ENCODE measurements around the gene TULP1. TPM values are rescaled to one million over a fixed set of nuclear protein-coding genes. Genes with fewer than 3 reads are reported as not detected.
A peak's percentile ranks its signal among the peaks of the same experiment; 100 is the strongest.

The TULP1 gene
- total and polyA plus RNA-seq, 8 donors = 0.28 TPM; not detected in 7

DNA sequence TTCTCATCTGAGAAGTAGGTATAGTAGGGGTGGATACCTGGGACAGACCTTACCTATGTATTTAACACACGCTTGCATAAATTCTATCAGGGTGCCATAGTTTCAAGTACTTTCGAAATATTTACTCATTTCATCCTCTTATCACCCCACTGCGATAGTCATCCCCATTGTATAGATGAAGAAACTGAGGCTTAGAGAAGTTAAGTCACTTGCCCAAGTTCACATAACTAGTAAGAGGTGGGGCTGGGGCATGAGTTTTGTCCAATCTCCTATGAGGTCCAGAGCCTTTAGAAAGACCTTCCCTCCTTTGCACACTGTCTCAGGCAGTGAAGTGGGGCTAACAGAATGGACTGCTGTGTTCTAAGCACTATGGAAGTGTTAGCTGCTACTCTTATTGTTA, 6.2 kb downstream of the TULP1 start:
- DNase-seq (no peak), FAIRE-seq (no peak), ATAC-seq (no peak)
- Histone ChIP-seq H3K4me1 (no peaks in the 10 kb centered on the region), H3K27me3 (no peaks in the 10 kb centered on the region), H3K4me3 (no peak overlapping the region), H3K9me3 (no peaks in the 10 kb centered on the region), H3K36me3 (no peaks in the 10 kb centered on the region), H3K27ac (no peak overlapping the region)
- TF ChIP-seq, protein P1, sequence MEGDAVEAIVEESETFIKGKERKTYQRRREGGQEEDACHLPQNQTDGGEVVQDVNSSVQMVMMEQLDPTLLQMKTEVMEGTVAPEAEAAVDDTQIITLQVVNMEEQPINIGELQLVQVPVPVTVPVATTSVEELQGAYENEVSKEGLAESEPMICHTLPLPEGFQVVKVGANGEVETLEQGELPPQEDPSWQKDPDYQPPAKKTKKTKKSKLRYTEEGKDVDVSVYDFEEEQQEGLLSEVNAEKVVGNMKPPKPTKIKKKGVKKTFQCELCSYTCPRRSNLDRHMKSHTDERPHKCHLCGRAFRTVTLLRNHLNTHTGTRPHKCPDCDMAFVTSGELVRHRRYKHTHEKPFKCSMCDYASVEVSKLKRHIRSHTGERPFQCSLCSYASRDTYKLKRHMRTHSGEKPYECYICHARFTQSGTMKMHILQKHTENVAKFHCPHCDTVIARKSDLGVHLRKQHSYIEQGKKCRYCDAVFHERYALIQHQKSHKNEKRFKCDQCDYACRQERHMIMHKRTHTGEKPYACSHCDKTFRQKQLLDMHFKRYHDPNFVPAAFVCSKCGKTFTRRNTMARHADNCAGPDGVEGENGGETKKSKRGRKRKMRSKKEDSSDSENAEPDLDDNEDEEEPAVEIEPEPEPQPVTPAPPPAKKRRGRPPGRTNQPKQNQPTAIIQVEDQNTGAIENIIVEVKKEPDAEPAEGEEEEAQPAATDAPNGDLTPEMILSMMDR (IDR thresholded peaks at IDR 0.05) = no peak
- intact Hi-C loops (cut with DNase I) = no loop called here
- WGBS, 2 donors = 90 to 91% methylated on average over 3 of the region's 3 CpGs

DNA sequence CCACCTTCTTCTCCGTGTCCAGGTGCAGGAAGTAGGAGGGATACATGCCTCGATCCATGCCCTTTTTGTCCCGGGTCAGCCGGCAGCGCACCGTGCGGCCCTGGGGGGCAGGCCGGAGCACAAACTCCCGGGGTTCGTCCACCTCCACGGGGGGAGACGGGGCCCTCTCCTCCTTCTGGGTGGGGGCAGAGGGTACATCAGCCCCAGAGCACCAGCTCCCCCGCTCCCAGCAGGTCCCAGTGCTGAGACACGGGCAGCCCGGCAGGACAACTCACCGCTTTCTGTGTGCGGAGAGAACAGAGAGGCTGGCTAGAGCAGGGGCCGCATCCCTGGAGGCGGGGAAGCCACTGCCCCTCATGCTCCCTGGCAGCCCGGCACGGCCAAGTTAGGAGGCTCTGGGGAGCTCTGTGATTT, 6.7 kb downstream of the TULP1 start:
- no peak for ATAC-seq
- H3K27me3 ChIP-seq = no peaks in the 10 kb centered on the region
- FAIRE-seq = no peak
- H3K27ac ChIP-seq = no peak overlapping the region
- TF ChIP-seq, protein P1 (IDR thresholded peaks at IDR 0.05) = no peak
- 41 to 45% methylated on average over 21 of the region's 21 CpGs for WGBS, 2 donors
- H3K4me3 ChIP-seq = no peak overlapping the region
- no peaks in the 10 kb centered on the region for H3K9me3 ChIP-seq
- no peak for DNase-seq
- no peaks in the 10 kb centered on the region for H3K36me3 ChIP-seq
- H3K4me1 ChIP-seq = no peaks in the 10 kb centered on the region
- intact Hi-C loops (cut with DNase I) = no loop called here

DNA sequence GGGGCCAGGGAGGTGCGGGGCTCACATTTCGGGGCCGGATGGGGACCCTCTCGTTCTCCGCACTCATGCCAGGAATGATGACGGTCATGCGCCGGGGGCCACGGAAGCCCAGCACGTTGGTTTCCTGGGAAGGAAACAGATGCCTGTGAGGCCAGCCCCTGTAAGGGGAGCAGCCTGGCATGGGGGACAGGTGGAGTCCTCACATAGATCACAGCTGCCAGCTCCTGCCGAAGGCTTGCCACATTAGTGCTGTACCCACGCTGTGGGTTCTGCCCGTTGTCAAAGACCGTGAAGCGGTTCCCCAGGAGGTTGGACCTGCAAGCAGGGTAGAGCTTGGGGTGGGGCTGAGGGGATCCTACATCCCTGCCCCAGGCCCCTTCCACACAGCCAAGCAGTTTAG, 9.2 kb downstream of the TULP1 start:
- TF ChIP-seq, protein P1 (IDR thresholded peaks at IDR 0.05) = no peak
- no peaks in the 10 kb centered on the region for H3K4me1 ChIP-seq
- 40 to 43% methylated on average over 15 of the region's 15 CpGs for WGBS, 2 donors
- DNase-seq (peak in 1 of 6 donors; percentile 27), FAIRE-seq (no peak), ATAC-seq (no peak)
- no peaks in the 10 kb centered on the region for H3K9me3 ChIP-seq
- no peaks in the 10 kb centered on the region for H3K36me3 ChIP-seq
- intact Hi-C loops (cut with DNase I) = no loop called here
- no peaks in the 10 kb centered on the region for H3K27me3 ChIP-seq
- H3K4me3 ChIP-seq = no peak overlapping the region
- no peak overlapping the region for H3K27ac ChIP-seq

DNA sequence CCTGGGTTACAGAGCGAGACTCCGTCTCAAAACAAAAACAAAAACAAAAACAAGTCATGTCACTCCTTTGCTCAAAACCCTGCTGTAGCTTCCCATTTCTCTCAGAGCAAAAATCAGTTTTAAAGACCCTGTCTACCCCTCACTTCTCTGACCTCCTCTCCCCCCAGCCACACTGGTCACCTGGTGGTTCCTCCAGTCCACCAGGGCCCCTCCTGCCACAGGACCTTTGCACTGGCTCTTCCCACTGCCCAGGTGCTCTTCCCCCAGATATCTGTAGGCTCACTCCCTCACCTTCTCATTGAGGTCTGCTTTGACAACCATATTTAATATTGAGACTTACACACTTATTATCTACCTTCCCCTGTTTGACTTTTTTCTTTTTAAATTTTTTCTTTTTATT, 10.9 kb downstream of the TULP1 start:
- intact Hi-C loops (cut with DNase I) = no loop called here
- Histone ChIP-seq H3K4me3 (no peak overlapping the region), H3K36me3 (no peaks in the 10 kb centered on the region), H3K9me3 (no peaks in the 10 kb centered on the region), H3K27ac (no peak overlapping the region), H3K27me3 (no peaks in the 10 kb centered on the region), H3K4me1 (peaks cover 0 to 5% (median 4%) of the 10 kb centered on the region in 3 donors)
- no peak for DNase-seq
- TF ChIP-seq, protein P1 (IDR thresholded peaks at IDR 0.05) = no peak
- FAIRE-seq = no peak
- 91 to 97% methylated on average over 2 of the region's 2 CpGs for WGBS, 2 donors
- no peak for ATAC-seq

DNA sequence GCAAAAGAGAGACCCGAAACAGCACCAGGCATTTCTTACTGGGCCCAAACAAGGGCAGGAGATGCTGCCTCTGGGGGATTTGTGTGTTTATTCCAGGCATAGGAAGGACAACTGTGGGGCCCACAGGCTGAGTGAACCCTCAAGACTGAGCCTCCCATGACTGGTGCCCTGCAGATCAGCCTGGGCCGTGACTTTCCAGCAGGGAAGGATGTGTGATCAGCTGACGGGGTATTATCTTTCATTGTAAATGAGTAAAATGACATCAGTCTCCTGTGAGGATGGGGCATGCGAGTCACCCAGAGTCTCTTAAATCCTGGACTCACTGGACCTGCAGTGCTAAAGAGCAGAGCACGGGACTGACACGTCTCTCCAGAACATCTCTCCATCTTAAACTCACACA, 11.9 kb downstream of the TULP1 start:
- DNase-seq = peak in 1 of 6 donors; percentile 2
- H3K4me1 ChIP-seq = peaks cover 0 to 5% (median 4%) of the 10 kb centered on the region in 3 donors
- FAIRE-seq = no peak
- intact Hi-C loops (cut with DNase I) = no loop called here
- H3K27me3 ChIP-seq = no peaks in the 10 kb centered on the region
- TF ChIP-seq, protein P1 (IDR thresholded peaks at IDR 0.05) = no peak
- no peak for ATAC-seq
- WGBS, 2 donors = 81 to 89% methylated on average over 6 of the region's 6 CpGs
- H3K4me3 ChIP-seq = no peak overlapping the region
- H3K9me3 ChIP-seq = no peaks in the 10 kb centered on the region
- H3K36me3 ChIP-seq = no peaks in the 10 kb centered on the region
- H3K27ac ChIP-seq = no peak overlapping the region
